Thyroid gland (tissue), 4 donors: ENCODE results near the gene HAUS3. TPM values are rescaled to one million over a fixed set of nuclear protein-coding genes. Genes with fewer than 3 reads are reported as not detected.

ENCODE experiments used
- DNase-seq, 2 donors: peaks; one replicate each; pipeline ENCODE4 v3.0.0-alpha.2; 2019
- H3K27ac ChIP-seq, 3 donors: fragments of 200-600 bp; sonication (generic); 1 replicate in 2 of 3; 2 replicates in 1 of 3; pipeline ENCODE4 v1.5.1; 2016 to 2019; ENCODE audit warnings: mild to moderate bottlenecking in 1 of 3, moderate library complexity in 1 of 3
- H3K27me3 ChIP-seq: fragments of 200-600 bp; sonication (generic); one replicate; pipeline ENCODE4 v1.5.1; 2019
- H3K36me3 ChIP-seq, 2 donors: fragments of 200-600 bp; sonication (generic); one replicate each; pipeline ENCODE4 v1.5.1; 2016 to 2019
- H3K4me1 ChIP-seq, 2 donors: fragments of 200-600 bp; sonication (generic); one replicate each; pipeline ENCODE4 v1.5.1; 2017 to 2019
- H3K4me3 ChIP-seq, 3 donors: fragments of 200-600 bp; sonication (generic); replicated peaks in 1 of 3; 1 replicate in 2 of 3; 2 replicates in 1 of 3; pipeline ENCODE4 v1.5.1; 2016; ENCODE audit warnings: mild to moderate bottlenecking in 1 of 3
- H3K9me3 ChIP-seq: fragments of 200-600 bp; sonication (generic); one replicate; pipeline ENCODE4 v1.5.1; 2017
- CTCF ChIP-seq, 6 experiments: fragments of 200-600 bp in 3 of 6; fragments of 450-650 bp in 3 of 6; sonication (generic) in 3 of 6; IDR thresholded peaks; one replicate each; pipeline ENCODE4 v1.5.1; 2016 to 2019; ENCODE audit warnings: antibody characterized with exemption in 6 of 6, mild to moderate bottlenecking in 2 of 6, inconsistent platforms in 1 of 6, moderate library complexity in 1 of 6
- POLR2A ChIP-seq, 2 donors: fragments of 450-650 bp; IDR thresholded peaks; one replicate each; pipeline ENCODE4 v1.6.1; 2017; ENCODE audit warnings: antibody characterized with exemption in 2 of 2, mild to moderate bottlenecking in 2 of 2, moderate library complexity in 1 of 2
- WGBS, 2 donors: methylation state at CpG; one replicate each; pipeline ENCODE4 v1.1.5; 2017; 5-methylcytosine and 5-hydroxymethylcytosine counted together
- intact Hi-C: fragments of 100-400 bp; cut with DNase I; formaldehyde crosslinking; loops from one replicate; pipeline ENCODE4 v1.15.1; 2023
- total RNA-seq, 4 donors: library from RNA; depleted of rRNA; stranded (reverse); fragments of >200 nt; gene quantifications; one replicate each; pipeline ENCODE4 v1.2.3, GENCODE V29; 2016

Gene HAUS3
- total RNA-seq, 4 donors from 2014 or later = 13.0 to 30.0 (median 17.0) TPM

GRCh38 chr4:2269618-2270163 is 27.8 kb upstream of the HAUS3 start:
- Histone ChIP-seq H3K27ac (no peak overlapping the region), H3K27me3 (no peaks in the 10 kb centered on the region), H3K36me3 (no peaks in the 10 kb centered on the region), H3K4me3 (no peak overlapping the region), H3K4me1 (peaks cover 11 to 18% of the 10 kb centered on the region in 2 donors), H3K9me3 (no peaks in the 10 kb centered on the region)
- intact Hi-C loops = no loop called here
- no peak for DNase-seq
- 87 to 93% methylated on average over 12 of the region's 12 CpGs for WGBS, 2 donors
- no peak for TF ChIP-seq POLR2A (IDR thresholded peaks at IDR 0.05)
- no peak for TF ChIP-seq CTCF (IDR thresholded peaks at IDR 0.05)

- Histone ChIP-seq H3K27ac (no peak overlapping the region), H3K36me3 (no peaks in the 10 kb centered on the region), H3K9me3 (no peaks in the 10 kb centered on the region), H3K4me1 (peaks cover 11 to 18% of the 10 kb centered on the region in 2 donors), H3K4me3 (no peak overlapping the region), H3K27me3 (no peaks in the 10 kb centered on the region)
- WGBS, 2 donors = 63 to 65% methylated on average over 2 to 4 of the region's 6 CpGs
- intact Hi-C loops = no loop called here
- no peak for TF ChIP-seq POLR2A (IDR thresholded peaks at IDR 0.05)
- TF ChIP-seq CTCF (IDR thresholded peaks at IDR 0.05) = no peak
- no peak for DNase-seq
These were observed 27.2 kb upstream of the HAUS3 start for GRCh38 chr4:2269206-2269531.

GRCh38 chr4:2268357-2269205 is 26.7 kb upstream of the HAUS3 start:
- WGBS, 2 donors = 82 to 84% methylated on average over 12 to 14 of the region's 22 CpGs
- intact Hi-C loops = no loop called here
- peaks cover 13 to 18% of the 10 kb centered on the region in 2 donors for H3K4me1 ChIP-seq
- no peak for TF ChIP-seq CTCF (IDR thresholded peaks at IDR 0.05)
- no peak for TF ChIP-seq POLR2A (IDR thresholded peaks at IDR 0.05)
- no peak overlapping the region for H3K27ac ChIP-seq
- no peaks in the 10 kb centered on the region for H3K36me3 ChIP-seq
- H3K27me3 ChIP-seq = no peaks in the 10 kb centered on the region
- DNase-seq = no peak
- no peaks in the 10 kb centered on the region for H3K9me3 ChIP-seq
- no peak overlapping the region for H3K4me3 ChIP-seq

DNA sequence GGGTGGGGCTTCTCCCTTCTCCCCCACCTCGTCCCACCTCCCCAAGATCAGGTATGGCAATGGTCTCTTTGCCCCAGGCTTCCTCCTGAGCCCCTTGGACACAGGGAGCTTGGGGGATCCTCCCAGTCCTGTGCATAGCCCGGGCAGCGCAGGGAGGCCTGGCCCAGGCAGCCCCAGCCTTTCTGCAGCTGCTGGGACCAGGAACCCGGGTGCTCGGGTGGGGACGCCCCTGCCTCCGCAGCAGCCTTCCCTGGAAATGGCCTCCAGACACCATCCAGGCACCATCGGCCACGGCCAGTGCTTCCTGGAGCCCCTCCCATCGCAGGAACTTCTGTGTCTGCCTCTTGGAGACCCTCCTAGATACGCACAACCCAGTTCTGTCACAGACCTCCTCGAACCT is 25.9 kb upstream of the HAUS3 start:
- DNase-seq = no peak

More for the DNA sequence above, 25.9 kb upstream of the HAUS3 start:
- Histone ChIP-seq H3K4me1 (peaks cover 20 to 25% of the 10 kb centered on the region in 2 donors), H3K36me3 (no peaks in the 10 kb centered on the region), H3K9me3 (no peaks in the 10 kb centered on the region), H3K4me3 (no peak overlapping the region), H3K27me3 (no peaks in the 10 kb centered on the region), H3K27ac (no peak overlapping the region)
- intact Hi-C loops = no loop called here
- no peak for TF ChIP-seq CTCF (IDR thresholded peaks at IDR 0.05)
- TF ChIP-seq POLR2A (IDR thresholded peaks at IDR 0.05) = no peak
- WGBS, 2 donors = 97% methylated on average over 7 to 10 of the region's 12 CpGs
